Measurements from ENCODE around the gene CIB4.

DNA sequence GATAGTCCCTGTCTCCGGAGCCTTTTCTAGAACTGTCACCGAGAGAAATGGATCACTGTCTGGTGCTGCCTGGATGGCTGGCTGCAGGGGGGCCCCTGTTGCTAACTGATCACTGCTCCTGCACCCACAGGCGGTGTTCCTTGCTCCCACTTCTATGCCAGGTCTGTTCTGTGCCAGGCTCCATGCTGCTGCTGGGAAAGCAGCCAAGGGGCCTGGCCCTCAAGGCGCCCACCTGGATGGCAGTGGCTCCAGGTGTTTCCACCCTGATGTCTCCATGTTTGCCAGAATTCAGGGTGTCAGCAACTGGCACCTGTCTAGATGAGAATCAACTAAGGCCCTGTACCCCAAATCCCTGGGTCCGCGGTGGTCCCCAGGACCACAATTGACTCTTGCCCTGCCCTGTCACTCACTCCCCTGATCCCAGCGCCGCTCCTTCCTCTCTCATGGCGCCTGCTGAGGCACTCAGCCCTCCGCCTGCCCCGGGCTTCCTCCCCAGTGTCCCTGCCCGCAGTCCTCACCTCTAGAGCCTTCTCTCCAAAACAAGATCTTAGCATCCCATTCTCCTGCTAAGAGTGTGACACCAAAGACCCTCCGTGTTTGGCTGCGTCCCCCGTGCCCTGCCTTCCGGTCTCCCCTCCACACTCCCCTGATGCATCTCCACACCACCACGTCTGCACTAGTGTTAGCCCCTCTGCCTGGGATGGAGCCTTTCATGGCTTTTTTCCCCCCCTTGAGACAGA lies 90.7 kb downstream of the CIB4 start:
- TF ChIP-seq, protein P1, sequence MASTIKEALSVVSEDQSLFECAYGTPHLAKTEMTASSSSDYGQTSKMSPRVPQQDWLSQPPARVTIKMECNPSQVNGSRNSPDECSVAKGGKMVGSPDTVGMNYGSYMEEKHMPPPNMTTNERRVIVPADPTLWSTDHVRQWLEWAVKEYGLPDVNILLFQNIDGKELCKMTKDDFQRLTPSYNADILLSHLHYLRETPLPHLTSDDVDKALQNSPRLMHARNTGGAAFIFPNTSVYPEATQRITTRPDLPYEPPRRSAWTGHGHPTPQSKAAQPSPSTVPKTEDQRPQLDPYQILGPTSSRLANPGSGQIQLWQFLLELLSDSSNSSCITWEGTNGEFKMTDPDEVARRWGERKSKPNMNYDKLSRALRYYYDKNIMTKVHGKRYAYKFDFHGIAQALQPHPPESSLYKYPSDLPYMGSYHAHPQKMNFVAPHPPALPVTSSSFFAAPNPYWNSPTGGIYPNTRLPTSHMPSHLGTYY (CRISPR knock-in tag; IDR thresholded peaks at IDR 0.05): no peak
- no peak for TF ChIP-seq NFE2L1 (CRISPR knock-in tag; IDR thresholded peaks at IDR 0.05)
- TF ChIP-seq, protein P2, sequence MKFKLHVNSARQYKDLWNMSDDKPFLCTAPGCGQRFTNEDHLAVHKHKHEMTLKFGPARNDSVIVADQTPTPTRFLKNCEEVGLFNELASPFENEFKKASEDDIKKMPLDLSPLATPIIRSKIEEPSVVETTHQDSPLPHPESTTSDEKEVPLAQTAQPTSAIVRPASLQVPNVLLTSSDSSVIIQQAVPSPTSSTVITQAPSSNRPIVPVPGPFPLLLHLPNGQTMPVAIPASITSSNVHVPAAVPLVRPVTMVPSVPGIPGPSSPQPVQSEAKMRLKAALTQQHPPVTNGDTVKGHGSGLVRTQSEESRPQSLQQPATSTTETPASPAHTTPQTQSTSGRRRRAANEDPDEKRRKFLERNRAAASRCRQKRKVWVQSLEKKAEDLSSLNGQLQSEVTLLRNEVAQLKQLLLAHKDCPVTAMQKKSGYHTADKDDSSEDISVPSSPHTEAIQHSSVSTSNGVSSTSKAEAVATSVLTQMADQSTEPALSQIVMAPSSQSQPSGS (CRISPR knock-in tag; IDR thresholded peaks at IDR 0.05; ENCODE audit: borderline replicate concordance, low read depth): no peak
- TF ChIP-seq, protein P3, sequence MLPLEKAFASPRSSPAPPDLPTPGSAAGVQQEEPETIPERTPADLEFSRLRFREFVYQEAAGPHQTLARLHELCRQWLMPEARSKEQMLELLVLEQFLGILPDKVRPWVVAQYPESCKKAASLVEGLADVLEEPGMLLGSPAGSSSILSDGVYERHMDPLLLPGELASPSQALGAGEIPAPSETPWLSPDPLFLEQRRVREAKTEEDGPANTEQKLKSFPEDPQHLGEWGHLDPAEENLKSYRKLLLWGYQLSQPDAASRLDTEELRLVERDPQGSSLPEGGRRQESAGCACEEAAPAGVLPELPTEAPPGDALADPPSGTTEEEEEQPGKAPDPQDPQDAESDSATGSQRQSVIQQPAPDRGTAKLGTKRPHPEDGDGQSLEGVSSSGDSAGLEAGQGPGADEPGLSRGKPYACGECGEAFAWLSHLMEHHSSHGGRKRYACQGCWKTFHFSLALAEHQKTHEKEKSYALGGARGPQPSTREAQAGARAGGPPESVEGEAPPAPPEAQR (CRISPR knock-in tag; IDR thresholded peaks at IDR 0.05): no peak
- TF ChIP-seq, protein P4, sequence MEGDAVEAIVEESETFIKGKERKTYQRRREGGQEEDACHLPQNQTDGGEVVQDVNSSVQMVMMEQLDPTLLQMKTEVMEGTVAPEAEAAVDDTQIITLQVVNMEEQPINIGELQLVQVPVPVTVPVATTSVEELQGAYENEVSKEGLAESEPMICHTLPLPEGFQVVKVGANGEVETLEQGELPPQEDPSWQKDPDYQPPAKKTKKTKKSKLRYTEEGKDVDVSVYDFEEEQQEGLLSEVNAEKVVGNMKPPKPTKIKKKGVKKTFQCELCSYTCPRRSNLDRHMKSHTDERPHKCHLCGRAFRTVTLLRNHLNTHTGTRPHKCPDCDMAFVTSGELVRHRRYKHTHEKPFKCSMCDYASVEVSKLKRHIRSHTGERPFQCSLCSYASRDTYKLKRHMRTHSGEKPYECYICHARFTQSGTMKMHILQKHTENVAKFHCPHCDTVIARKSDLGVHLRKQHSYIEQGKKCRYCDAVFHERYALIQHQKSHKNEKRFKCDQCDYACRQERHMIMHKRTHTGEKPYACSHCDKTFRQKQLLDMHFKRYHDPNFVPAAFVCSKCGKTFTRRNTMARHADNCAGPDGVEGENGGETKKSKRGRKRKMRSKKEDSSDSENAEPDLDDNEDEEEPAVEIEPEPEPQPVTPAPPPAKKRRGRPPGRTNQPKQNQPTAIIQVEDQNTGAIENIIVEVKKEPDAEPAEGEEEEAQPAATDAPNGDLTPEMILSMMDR (IDR thresholded peaks at IDR 0.05): no peak
- TF ChIP-seq, protein P5, sequence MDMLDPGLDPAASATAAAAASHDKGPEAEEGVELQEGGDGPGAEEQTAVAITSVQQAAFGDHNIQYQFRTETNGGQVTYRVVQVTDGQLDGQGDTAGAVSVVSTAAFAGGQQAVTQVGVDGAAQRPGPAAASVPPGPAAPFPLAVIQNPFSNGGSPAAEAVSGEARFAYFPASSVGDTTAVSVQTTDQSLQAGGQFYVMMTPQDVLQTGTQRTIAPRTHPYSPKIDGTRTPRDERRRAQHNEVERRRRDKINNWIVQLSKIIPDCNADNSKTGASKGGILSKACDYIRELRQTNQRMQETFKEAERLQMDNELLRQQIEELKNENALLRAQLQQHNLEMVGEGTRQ (CRISPR knock-in tag; IDR thresholded peaks at IDR 0.05): no peak
- TF ChIP-seq CBFB (CRISPR knock-in tag; IDR thresholded peaks at IDR 0.05; ENCODE audit: low read depth): no peak
- TF ChIP-seq, protein P6, sequence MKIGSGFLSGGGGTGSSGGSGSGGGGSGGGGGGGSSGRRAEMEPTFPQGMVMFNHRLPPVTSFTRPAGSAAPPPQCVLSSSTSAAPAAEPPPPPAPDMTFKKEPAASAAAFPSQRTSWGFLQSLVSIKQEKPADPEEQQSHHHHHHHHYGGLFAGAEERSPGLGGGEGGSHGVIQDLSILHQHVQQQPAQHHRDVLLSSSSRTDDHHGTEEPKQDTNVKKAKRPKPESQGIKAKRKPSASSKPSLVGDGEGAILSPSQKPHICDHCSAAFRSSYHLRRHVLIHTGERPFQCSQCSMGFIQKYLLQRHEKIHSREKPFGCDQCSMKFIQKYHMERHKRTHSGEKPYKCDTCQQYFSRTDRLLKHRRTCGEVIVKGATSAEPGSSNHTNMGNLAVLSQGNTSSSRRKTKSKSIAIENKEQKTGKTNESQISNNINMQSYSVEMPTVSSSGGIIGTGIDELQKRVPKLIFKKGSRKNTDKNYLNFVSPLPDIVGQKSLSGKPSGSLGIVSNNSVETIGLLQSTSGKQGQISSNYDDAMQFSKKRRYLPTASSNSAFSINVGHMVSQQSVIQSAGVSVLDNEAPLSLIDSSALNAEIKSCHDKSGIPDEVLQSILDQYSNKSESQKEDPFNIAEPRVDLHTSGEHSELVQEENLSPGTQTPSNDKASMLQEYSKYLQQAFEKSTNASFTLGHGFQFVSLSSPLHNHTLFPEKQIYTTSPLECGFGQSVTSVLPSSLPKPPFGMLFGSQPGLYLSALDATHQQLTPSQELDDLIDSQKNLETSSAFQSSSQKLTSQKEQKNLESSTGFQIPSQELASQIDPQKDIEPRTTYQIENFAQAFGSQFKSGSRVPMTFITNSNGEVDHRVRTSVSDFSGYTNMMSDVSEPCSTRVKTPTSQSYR (CRISPR knock-in tag; IDR thresholded peaks at IDR 0.05): no peak
- no peak for TF ChIP-seq IRF2 (CRISPR knock-in tag; IDR thresholded peaks at IDR 0.05; ENCODE audit: borderline replicate concordance, low read depth)
- TF ChIP-seq, protein P7, sequence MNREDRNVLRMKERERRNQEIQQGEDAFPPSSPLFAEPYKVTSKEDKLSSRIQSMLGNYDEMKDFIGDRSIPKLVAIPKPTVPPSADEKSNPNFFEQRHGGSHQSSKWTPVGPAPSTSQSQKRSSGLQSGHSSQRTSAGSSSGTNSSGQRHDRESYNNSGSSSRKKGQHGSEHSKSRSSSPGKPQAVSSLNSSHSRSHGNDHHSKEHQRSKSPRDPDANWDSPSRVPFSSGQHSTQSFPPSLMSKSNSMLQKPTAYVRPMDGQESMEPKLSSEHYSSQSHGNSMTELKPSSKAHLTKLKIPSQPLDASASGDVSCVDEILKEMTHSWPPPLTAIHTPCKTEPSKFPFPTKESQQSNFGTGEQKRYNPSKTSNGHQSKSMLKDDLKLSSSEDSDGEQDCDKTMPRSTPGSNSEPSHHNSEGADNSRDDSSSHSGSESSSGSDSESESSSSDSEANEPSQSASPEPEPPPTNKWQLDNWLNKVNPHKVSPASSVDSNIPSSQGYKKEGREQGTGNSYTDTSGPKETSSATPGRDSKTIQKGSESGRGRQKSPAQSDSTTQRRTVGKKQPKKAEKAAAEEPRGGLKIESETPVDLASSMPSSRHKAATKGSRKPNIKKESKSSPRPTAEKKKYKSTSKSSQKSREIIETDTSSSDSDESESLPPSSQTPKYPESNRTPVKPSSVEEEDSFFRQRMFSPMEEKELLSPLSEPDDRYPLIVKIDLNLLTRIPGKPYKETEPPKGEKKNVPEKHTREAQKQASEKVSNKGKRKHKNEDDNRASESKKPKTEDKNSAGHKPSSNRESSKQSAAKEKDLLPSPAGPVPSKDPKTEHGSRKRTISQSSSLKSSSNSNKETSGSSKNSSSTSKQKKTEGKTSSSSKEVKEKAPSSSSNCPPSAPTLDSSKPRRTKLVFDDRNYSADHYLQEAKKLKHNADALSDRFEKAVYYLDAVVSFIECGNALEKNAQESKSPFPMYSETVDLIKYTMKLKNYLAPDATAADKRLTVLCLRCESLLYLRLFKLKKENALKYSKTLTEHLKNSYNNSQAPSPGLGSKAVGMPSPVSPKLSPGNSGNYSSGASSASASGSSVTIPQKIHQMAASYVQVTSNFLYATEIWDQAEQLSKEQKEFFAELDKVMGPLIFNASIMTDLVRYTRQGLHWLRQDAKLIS (CRISPR knock-in tag; IDR thresholded peaks at IDR 0.05; ENCODE audit: borderline replicate concordance): no peak
- TF ChIP-seq, protein P8, sequence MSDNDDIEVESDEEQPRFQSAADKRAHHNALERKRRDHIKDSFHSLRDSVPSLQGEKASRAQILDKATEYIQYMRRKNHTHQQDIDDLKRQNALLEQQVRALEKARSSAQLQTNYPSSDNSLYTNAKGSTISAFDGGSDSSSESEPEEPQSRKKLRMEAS (CRISPR knock-in tag; IDR thresholded peaks at IDR 0.05): no peak
- TF ChIP-seq, protein P9, sequence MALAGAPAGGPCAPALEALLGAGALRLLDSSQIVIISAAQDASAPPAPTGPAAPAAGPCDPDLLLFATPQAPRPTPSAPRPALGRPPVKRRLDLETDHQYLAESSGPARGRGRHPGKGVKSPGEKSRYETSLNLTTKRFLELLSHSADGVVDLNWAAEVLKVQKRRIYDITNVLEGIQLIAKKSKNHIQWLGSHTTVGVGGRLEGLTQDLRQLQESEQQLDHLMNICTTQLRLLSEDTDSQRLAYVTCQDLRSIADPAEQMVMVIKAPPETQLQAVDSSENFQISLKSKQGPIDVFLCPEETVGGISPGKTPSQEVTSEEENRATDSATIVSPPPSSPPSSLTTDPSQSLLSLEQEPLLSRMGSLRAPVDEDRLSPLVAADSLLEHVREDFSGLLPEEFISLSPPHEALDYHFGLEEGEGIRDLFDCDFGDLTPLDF (CRISPR knock-in tag; IDR thresholded peaks at IDR 0.05): no peak

All from WTC11 (cell line).